ENCODE data around the gene ZNF324. TPM values are rescaled to one million over a fixed set of nuclear protein-coding genes. Genes with fewer than 3 reads are reported as not detected.
A peak's percentile ranks its signal among the peaks of the same experiment; 100 is the strongest.

Gene ZNF324
- total and polyA plus RNA-seq, 2 of the 13 experiments (the other 11 are each of a cell fraction or from before 2014, with no cell fraction given), result 1.1 to 4.7 TPM

DNA sequence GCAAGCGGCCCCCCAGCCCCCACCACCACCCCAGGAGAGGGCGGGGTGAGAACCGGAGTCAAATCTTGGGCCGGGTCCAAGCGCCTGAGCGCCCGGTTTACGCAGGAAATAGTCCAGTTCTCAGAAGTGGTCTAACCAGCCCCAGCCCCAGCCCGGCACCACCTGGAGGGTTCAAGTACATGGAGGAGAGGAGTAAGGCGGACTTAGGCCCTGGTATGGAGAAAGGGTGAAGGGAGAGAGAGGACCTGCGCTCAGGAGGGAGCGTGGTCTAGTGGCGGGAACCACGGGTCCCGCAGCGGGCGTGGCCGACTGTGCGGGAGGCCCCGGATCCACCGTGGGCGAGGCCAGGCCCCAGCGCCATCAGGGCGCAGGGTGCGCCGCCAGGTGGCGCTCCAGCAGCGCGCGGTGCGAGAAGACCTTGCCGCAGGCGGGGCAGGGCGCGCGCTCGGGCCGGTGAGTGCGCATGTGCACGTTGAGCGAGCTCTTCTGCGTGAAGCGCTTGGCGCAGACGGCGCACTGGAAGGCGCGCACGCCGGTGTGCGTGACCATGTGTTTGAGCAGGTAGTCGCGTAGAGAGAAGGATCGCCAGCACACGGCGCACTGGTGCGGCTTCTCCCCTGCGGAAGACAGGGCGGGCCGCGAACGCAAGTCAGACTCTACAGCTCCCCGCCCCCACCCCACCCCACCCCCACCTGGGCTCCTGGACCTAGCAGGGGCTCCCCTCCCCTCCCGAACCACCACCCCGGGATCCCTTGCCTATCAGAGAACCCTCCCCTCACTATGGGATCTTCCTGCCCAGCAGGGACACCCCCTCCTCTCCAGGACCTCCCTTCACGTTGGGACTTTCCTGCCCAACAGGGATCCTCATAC is 47.0 kb downstream of the ZNF324 start (continued):
- TF ChIP-seq, protein P1, sequence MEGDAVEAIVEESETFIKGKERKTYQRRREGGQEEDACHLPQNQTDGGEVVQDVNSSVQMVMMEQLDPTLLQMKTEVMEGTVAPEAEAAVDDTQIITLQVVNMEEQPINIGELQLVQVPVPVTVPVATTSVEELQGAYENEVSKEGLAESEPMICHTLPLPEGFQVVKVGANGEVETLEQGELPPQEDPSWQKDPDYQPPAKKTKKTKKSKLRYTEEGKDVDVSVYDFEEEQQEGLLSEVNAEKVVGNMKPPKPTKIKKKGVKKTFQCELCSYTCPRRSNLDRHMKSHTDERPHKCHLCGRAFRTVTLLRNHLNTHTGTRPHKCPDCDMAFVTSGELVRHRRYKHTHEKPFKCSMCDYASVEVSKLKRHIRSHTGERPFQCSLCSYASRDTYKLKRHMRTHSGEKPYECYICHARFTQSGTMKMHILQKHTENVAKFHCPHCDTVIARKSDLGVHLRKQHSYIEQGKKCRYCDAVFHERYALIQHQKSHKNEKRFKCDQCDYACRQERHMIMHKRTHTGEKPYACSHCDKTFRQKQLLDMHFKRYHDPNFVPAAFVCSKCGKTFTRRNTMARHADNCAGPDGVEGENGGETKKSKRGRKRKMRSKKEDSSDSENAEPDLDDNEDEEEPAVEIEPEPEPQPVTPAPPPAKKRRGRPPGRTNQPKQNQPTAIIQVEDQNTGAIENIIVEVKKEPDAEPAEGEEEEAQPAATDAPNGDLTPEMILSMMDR (CRISPR knock-in tag; IDR thresholded peaks at IDR 0.05), result peak; percentile 96
- TF ChIP-seq EED (CRISPR knock-in tag; IDR thresholded peaks at IDR 0.05) (no peak; the same call in 1 of the 2 replicates), MXI1 (IDR thresholded peaks at IDR 0.05; ENCODE audit: borderline replicate concordance, low read depth, low read length) (peak; percentile 94; the same call in 2 of the 3 replicates), ZNF564 (CRISPR knock-in tag; IDR thresholded peaks at IDR 0.05) (peak; percentile 74), NFATC3 (CRISPR knock-in tag; IDR thresholded peaks at IDR 0.05) (no peak), JUNB (CRISPR knock-in tag; IDR thresholded peaks at IDR 0.05; ENCODE audit: borderline replicate concordance) (no peak), ZNF335 (CRISPR knock-in tag; IDR thresholded peaks at IDR 0.05) (0 out of 2 replicates have a peak, but pooled peaks have one; percentile 29), PAWR (CRISPR knock-in tag; IDR thresholded peaks at IDR 0.05; ENCODE audit: borderline replicate concordance) (0 out of 2 replicates have a peak, but pooled peaks have one; percentile 45), ADNP (CRISPR knock-in tag; IDR thresholded peaks at IDR 0.05) (peak; percentile 77), ZBTB7A (CRISPR knock-in tag; IDR thresholded peaks at IDR 0.05) (peak; percentile 62; the same call in 1 of the 2 replicates), MBNL3 (CRISPR knock-in tag; conservative IDR thresholded peaks at IDR 0.05) (no peak), ZFP90 (CRISPR knock-in tag; IDR thresholded peaks at IDR 0.05; ENCODE audit: borderline replicate concordance) (peak; percentile 23; the same call in 1 of the 2 replicates), ZFP41 (CRISPR knock-in tag; IDR thresholded peaks at IDR 0.05; ENCODE audit: borderline replicate concordance) (no peak), RFX1 (IDR thresholded peaks at IDR 0.05) (no peak), RBM39 (IDR thresholded peaks at IDR 0.05; ENCODE audit: low read depth, low read length, poor library complexity, severe bottlenecking) (peak; percentile 78), ZEB1 (IDR thresholded peaks at IDR 0.05; ENCODE audit: insufficient replicate concordance, low read depth) (no peak), ZFP36L1 (CRISPR knock-in tag; IDR thresholded peaks at IDR 0.05) (peak; percentile 77; the same call in 1 of the 2 replicates), PCBP2 (optimal IDR thresholded peaks at IDR 0.05; ENCODE audit: low read depth, low read length, poor library complexity, severe bottlenecking) (no peak), ZNF570 (CRISPR knock-in tag; IDR thresholded peaks at IDR 0.05; ENCODE audit: borderline replicate concordance) (no peak)
- TF ChIP-seq, protein P2, sequence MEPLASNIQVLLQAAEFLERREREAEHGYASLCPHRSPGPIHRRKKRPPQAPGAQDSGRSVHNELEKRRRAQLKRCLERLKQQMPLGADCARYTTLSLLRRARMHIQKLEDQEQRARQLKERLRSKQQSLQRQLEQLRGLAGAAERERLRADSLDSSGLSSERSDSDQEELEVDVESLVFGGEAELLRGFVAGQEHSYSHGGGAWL (CRISPR knock-in tag; IDR thresholded peaks at IDR 0.05), result peak; percentile 71
- TF ChIP-seq, protein P3, sequence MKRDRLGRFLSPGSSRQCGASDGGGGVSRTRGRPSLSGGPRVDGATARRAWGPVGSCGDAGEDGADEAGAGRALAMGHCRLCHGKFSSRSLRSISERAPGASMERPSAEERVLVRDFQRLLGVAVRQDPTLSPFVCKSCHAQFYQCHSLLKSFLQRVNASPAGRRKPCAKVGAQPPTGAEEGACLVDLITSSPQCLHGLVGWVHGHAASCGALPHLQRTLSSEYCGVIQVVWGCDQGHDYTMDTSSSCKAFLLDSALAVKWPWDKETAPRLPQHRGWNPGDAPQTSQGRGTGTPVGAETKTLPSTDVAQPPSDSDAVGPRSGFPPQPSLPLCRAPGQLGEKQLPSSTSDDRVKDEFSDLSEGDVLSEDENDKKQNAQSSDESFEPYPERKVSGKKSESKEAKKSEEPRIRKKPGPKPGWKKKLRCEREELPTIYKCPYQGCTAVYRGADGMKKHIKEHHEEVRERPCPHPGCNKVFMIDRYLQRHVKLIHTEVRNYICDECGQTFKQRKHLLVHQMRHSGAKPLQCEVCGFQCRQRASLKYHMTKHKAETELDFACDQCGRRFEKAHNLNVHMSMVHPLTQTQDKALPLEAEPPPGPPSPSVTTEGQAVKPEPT (CRISPR knock-in tag; IDR thresholded peaks at IDR 0.05; ENCODE audit: low read depth), result peak; percentile 53; the same call in 1 of the 2 replicates
- TF ChIP-seq, protein P4, sequence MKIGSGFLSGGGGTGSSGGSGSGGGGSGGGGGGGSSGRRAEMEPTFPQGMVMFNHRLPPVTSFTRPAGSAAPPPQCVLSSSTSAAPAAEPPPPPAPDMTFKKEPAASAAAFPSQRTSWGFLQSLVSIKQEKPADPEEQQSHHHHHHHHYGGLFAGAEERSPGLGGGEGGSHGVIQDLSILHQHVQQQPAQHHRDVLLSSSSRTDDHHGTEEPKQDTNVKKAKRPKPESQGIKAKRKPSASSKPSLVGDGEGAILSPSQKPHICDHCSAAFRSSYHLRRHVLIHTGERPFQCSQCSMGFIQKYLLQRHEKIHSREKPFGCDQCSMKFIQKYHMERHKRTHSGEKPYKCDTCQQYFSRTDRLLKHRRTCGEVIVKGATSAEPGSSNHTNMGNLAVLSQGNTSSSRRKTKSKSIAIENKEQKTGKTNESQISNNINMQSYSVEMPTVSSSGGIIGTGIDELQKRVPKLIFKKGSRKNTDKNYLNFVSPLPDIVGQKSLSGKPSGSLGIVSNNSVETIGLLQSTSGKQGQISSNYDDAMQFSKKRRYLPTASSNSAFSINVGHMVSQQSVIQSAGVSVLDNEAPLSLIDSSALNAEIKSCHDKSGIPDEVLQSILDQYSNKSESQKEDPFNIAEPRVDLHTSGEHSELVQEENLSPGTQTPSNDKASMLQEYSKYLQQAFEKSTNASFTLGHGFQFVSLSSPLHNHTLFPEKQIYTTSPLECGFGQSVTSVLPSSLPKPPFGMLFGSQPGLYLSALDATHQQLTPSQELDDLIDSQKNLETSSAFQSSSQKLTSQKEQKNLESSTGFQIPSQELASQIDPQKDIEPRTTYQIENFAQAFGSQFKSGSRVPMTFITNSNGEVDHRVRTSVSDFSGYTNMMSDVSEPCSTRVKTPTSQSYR (CRISPR knock-in tag; IDR thresholded peaks at IDR 0.05; ENCODE audit: borderline replicate concordance), result peak; percentile 46; the same call in 1 of the 2 replicates
